Ascending aorta (tissue), 2 donors: ENCODE results near the gene HDC. TPM values are rescaled to one million over a fixed set of nuclear protein-coding genes. Genes with fewer than 3 reads are reported as not detected.

Experiments used
- DNase-seq, 2 donors: peaks; one replicate each; pipeline ENCODE4 v3.0.0-alpha.2; 2019; ENCODE audit warnings: low spot score in 2 of 2
- H3K27ac ChIP-seq, 2 donors: fragments of 200-600 bp; sonication (generic); one replicate each; pipeline ENCODE4 v1.5.1; 2016 to 2017; ENCODE audit warnings: mild to moderate bottlenecking in 1 of 2
- H3K27me3 ChIP-seq: fragments of 200-600 bp; sonication (generic); one replicate; pipeline ENCODE4 v1.5.1; 2017
- H3K36me3 ChIP-seq, 2 donors: fragments of 200-600 bp; sonication (generic); one replicate each; pipeline ENCODE4 v1.5.1; 2016
- H3K4me1 ChIP-seq, 2 donors: fragments of 200-600 bp; sonication (generic); one replicate each; pipeline ENCODE4 v1.5.1; 2016 to 2017; ENCODE audit warnings: mild to moderate bottlenecking in 1 of 2
- H3K4me3 ChIP-seq, 2 donors: fragments of 200-600 bp; sonication (generic); one replicate each; pipeline ENCODE4 v1.5.1; 2016 to 2017; ENCODE audit warnings: mild to moderate bottlenecking in 1 of 2
- H3K9me3 ChIP-seq, 2 donors: fragments of 200-600 bp; sonication (generic); one replicate each; pipeline ENCODE4 v1.5.1; 2016
- intact Hi-C: fragments of 100-400 bp; cut with DNase I; formaldehyde crosslinking; loops from one replicate; pipeline ENCODE4 v1.15.1; 2023
- total RNA-seq: library from RNA; depleted of rRNA; stranded (reverse); fragments of >200 nt; gene quantifications from one replicate; pipeline ENCODE4 v1.1.0, GENCODE V29; 2016
- TF ChIP-seq, protein P1 (sequence below), 3 experiments: fragments of 200-600 bp in 2 of 3; fragments of 450-650 bp in 1 of 3; sonication (generic) in 2 of 3; IDR thresholded peaks; one replicate each; pipeline ENCODE4 v1.5.1; 2016 to 2019; ENCODE audit warnings: antibody characterized with exemption in 3 of 3, mild to moderate bottlenecking in 1 of 3, moderate library complexity in 1 of 3

Gene HDC
- total RNA-seq, 1 donor from 2014 or later: not detected

DNA sequence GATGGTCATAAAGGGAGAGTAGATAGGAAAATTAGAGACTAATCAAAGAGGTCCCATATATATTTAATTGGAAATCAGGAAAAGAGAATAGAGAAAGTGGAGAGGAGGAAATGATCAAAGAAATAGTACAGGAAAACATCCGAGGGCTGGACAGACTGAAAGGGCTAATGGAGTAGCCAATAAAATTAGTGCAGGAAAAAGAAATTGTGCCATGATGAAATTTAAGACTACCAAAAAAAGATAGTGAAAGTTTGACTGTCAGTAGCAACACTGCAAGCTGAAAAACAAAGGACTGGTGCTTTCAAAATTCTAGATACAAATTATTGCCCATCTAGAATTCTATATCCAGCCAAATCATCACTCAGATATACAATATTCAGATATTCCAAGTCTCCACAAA, 47.2 kb downstream of the HDC start:
- H3K36me3 ChIP-seq: no peaks in the 10 kb centered on the region
- H3K27ac ChIP-seq: no peak overlapping the region
- TF ChIP-seq, protein P1, sequence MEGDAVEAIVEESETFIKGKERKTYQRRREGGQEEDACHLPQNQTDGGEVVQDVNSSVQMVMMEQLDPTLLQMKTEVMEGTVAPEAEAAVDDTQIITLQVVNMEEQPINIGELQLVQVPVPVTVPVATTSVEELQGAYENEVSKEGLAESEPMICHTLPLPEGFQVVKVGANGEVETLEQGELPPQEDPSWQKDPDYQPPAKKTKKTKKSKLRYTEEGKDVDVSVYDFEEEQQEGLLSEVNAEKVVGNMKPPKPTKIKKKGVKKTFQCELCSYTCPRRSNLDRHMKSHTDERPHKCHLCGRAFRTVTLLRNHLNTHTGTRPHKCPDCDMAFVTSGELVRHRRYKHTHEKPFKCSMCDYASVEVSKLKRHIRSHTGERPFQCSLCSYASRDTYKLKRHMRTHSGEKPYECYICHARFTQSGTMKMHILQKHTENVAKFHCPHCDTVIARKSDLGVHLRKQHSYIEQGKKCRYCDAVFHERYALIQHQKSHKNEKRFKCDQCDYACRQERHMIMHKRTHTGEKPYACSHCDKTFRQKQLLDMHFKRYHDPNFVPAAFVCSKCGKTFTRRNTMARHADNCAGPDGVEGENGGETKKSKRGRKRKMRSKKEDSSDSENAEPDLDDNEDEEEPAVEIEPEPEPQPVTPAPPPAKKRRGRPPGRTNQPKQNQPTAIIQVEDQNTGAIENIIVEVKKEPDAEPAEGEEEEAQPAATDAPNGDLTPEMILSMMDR (IDR thresholded peaks at IDR 0.05): no peak
- no peak for DNase-seq
- no peaks in the 10 kb centered on the region for H3K27me3 ChIP-seq
- H3K4me1 ChIP-seq: no peaks in the 10 kb centered on the region
- no peaks in the 10 kb centered on the region for H3K9me3 ChIP-seq
- no peak overlapping the region for H3K4me3 ChIP-seq
- intact Hi-C loops: no loop called here

GRCh38 chr15:50210462-50211157, 54.9 kb downstream of the HDC start:
- no peak overlapping the region for H3K4me3 ChIP-seq
- no peak overlapping the region for H3K27ac ChIP-seq
- intact Hi-C loops: no loop called here
- TF ChIP-seq, protein P1 (IDR thresholded peaks at IDR 0.05): no peak
- no peaks in the 10 kb centered on the region for H3K9me3 ChIP-seq
- no peaks in the 10 kb centered on the region for H3K4me1 ChIP-seq
- no peak for DNase-seq
- no peaks in the 10 kb centered on the region for H3K36me3 ChIP-seq
- no peaks in the 10 kb centered on the region for H3K27me3 ChIP-seq

DNA sequence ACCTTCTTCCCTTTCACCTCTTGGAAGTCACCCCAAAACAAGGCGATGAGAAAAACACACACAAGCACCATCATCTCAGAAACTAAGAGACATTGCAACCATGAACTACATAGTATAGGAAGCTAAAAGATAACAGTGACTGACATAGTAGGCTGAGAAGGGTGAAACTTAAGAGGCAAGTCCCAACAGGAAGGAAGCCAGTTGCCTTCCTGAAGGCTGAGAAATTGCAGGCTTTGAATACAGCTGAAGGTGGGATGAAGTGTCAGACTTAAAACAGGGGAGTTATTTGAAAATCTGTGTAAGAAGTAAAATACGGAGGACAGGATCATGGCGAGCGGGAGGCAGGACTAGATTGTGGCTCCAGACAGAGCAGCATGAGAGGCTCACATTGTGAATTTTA, 55.7 kb downstream of the HDC start:
- Histone ChIP-seq H3K27me3 (no peaks in the 10 kb centered on the region), H3K4me3 (no peak overlapping the region), H3K9me3 (no peaks in the 10 kb centered on the region), H3K36me3 (no peaks in the 10 kb centered on the region), H3K4me1 (no peaks in the 10 kb centered on the region), H3K27ac (no peak overlapping the region)
- no peak for DNase-seq
- TF ChIP-seq, protein P1 (IDR thresholded peaks at IDR 0.05): no peak
- intact Hi-C loops: no loop called here

DNA sequence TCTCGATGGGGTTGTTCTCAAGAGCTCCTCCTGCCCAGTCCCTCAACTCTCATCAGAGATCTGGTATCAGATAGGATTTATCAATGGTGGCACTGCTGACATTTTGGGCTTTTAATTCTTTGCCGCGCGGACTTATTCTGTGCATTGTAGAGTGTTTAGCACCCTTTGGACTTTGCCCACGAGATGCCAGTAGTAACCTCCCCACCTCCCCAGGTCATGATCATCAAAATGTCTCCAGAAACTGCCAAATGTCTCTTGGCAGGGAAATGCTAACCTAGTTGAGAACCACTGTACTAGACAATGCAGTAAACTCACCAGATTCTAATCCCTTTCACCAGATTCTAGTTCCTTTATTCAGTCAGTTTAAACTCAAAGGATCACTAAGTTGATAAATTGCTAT, 59.5 kb downstream of the HDC start:
- Histone ChIP-seq H3K9me3 (no peaks in the 10 kb centered on the region), H3K27ac (no peak overlapping the region), H3K4me1 (no peaks in the 10 kb centered on the region), H3K27me3 (no peaks in the 10 kb centered on the region), H3K36me3 (no peaks in the 10 kb centered on the region), H3K4me3 (no peak overlapping the region)
- DNase-seq: no peak
- TF ChIP-seq, protein P1 (IDR thresholded peaks at IDR 0.05): no peak
- intact Hi-C loops: no loop called here

- Histone ChIP-seq H3K4me3 (no peak overlapping the region), H3K4me1 (no peaks in the 10 kb centered on the region), H3K27me3 (no peaks in the 10 kb centered on the region), H3K9me3 (no peaks in the 10 kb centered on the region), H3K27ac (no peak overlapping the region), H3K36me3 (no peaks in the 10 kb centered on the region)
- intact Hi-C loops: no loop called here
- no peak for DNase-seq
- TF ChIP-seq, protein P1 (IDR thresholded peaks at IDR 0.05): no peak
Observed at GRCh38 chr15:50202003-50202402, 63.5 kb downstream of the HDC start.
